ENCODE results near the gene KRI1. TPM values are rescaled to one million over a fixed set of nuclear protein-coding genes. Genes with fewer than 3 reads are reported as not detected.

Gene KRI1
- polyA plus RNA-seq, 1 of the 3 experiments (the other 2 are of a cell fraction) = 26.7 TPM

- Histone ChIP-seq H3K4me1 (ENCODE audit: control insufficient read depth in 1 of 2, insufficient read depth in 2 of 2, low read depth in 1 of 2, low read length in 1 of 2) (no peaks in the 10 kb centered on the region; a peak in 1 of 4 replicates), H3K27ac (ENCODE audit: low read depth in 2 of 2, low read length in 1 of 2) (no peak overlapping the region), H3K79me2 (ENCODE audit: insufficient read depth) (no peaks in the 10 kb centered on the region), H3K9me2 (no peaks in the 10 kb centered on the region), H3F3A (replicated peaks; ENCODE audit: insufficient read depth) (no peaks in the 10 kb centered on the region), H3K36me3 (replicated peaks in 1 of 2; ENCODE audit: control insufficient read depth in 1 of 2, insufficient read depth in 2 of 2, low read length in 1 of 2) (no peaks in the 10 kb centered on the region), H3K4me3 (ENCODE audit: low read depth in 2 of 2, low read length in 1 of 2) (no peak overlapping the region), H2AFZ (ENCODE audit: low read depth) (no peak overlapping the region), H3K9ac (no peak overlapping the region), H3K4me2 (no peak overlapping the region), H4K20me1 (ENCODE audit: insufficient read depth) (no peaks in the 10 kb centered on the region), H3K9me3 (no peaks in the 10 kb centered on the region), H3K27me3 (ENCODE audit: insufficient read depth) (no peaks in the 10 kb centered on the region; the same call in 1 of the 2 replicates)
- no peak for TF ChIP-seq RXRA (IDR thresholded peaks at IDR 0.05; ENCODE audit: borderline replicate concordance, low read depth)
- no peak for DNase-seq
- ChIA-PET POLR2A (no interaction called here), CTCF (interaction anchor here (0.9 to 1.6 kb wide), 7 partner anchors 10 to 106 kb away, joined by 3 to 7 read pairs (median 3); no protein-coding TSS in a partner anchor)
- 84% methylated on average over 3 of the region's 3 CpGs for WGBS (ENCODE audit: low lambda C conversion rate)
Measured at GRCh38 chr19:10523135-10523636, 42.6 kb downstream of the KRI1 start.

- Histone ChIP-seq H3K9me2 (no peaks in the 10 kb centered on the region), H3K4me3 (ENCODE audit: low read depth in 2 of 2, low read length in 1 of 2) (no peak overlapping the region), H3K27me3 (ENCODE audit: insufficient read depth) (no peaks in the 10 kb centered on the region; the same call in 1 of the 2 replicates), H3K9me3 (no peaks in the 10 kb centered on the region), H3K4me2 (no peak overlapping the region), H3F3A (replicated peaks; ENCODE audit: insufficient read depth) (no peaks in the 10 kb centered on the region), H3K4me1 (ENCODE audit: control insufficient read depth in 1 of 2, insufficient read depth in 2 of 2, low read depth in 1 of 2, low read length in 1 of 2) (no peaks in the 10 kb centered on the region; a peak in 1 of 4 replicates), H3K79me2 (ENCODE audit: insufficient read depth) (no peaks in the 10 kb centered on the region), H3K36me3 (replicated peaks in 1 of 2; ENCODE audit: control insufficient read depth in 1 of 2, insufficient read depth in 2 of 2, low read length in 1 of 2) (no peaks in the 10 kb centered on the region), H3K27ac (ENCODE audit: low read depth in 2 of 2, low read length in 1 of 2) (no peak overlapping the region), H3K9ac (no peak overlapping the region), H4K20me1 (ENCODE audit: insufficient read depth) (no peaks in the 10 kb centered on the region), H2AFZ (ENCODE audit: low read depth) (no peak overlapping the region)
- ChIA-PET POLR2A (no interaction called here), CTCF (interaction anchor here (0.9 to 1.6 kb wide), 4 partner anchors 16 to 59 kb away, joined by 3 to 4 read pairs (median 3); no protein-coding TSS in a partner anchor)
- TF ChIP-seq JUND (IDR thresholded peaks at IDR 0.05) = no peak
- 68% methylated on average over 12 of the region's 13 CpGs for WGBS (ENCODE audit: low lambda C conversion rate)
- DNase-seq = no peak
Measured at GRCh38 chr19:10521461-10522171, 44.2 kb downstream of the KRI1 start.

GRCh38 chr19:10520652-10521318, 45.0 kb downstream of the KRI1 start:
- no peak overlapping the region for H3K4me2 ChIP-seq
- H3K4me3 ChIP-seq (ENCODE audit: low read depth in 2 of 2, low read length in 1 of 2) = no peak overlapping the region
- H3K27me3 ChIP-seq (ENCODE audit: insufficient read depth) = no peaks in the 10 kb centered on the region; the same call in 1 of the 2 replicates
- no peaks in the 10 kb centered on the region for H3K9me3 ChIP-seq
- no peak overlapping the region for H3K9ac ChIP-seq
- H3F3A ChIP-seq (replicated peaks; ENCODE audit: insufficient read depth) = no peaks in the 10 kb centered on the region
- POLR2A ChIA-PET = no interaction called here
- CTCF ChIA-PET = interaction anchor here (0.9 to 3.6 kb wide), 4 partner anchors 11 to 21 kb away, joined by 3 to 20 read pairs (median 3); no protein-coding TSS in a partner anchor
- no peak overlapping the region for H2AFZ ChIP-seq (ENCODE audit: low read depth)
- H3K9me2 ChIP-seq = no peaks in the 10 kb centered on the region
- DNase-seq = peak; percentile 37
- no peaks in the 10 kb centered on the region for H3K36me3 ChIP-seq (replicated peaks in 1 of 2; ENCODE audit: control insufficient read depth in 1 of 2, insufficient read depth in 2 of 2, low read length in 1 of 2)
- no peak overlapping the region for H3K27ac ChIP-seq (ENCODE audit: low read depth in 2 of 2, low read length in 1 of 2)
- no peaks in the 10 kb centered on the region; a peak in 1 of 4 replicates for H3K4me1 ChIP-seq (ENCODE audit: control insufficient read depth in 1 of 2, insufficient read depth in 2 of 2, low read depth in 1 of 2, low read length in 1 of 2)
- no peak for TF ChIP-seq MEF2A (IDR thresholded peaks at IDR 0.05; ENCODE audit: borderline replicate concordance, low read depth)
- no peak for TF ChIP-seq ZBTB33 (IDR thresholded peaks at IDR 0.05; ENCODE audit: borderline replicate concordance, low read depth)
- no peak for TF ChIP-seq PBX3 (IDR thresholded peaks at IDR 0.05)
- TF ChIP-seq TAF1 (IDR thresholded peaks at IDR 0.05; ENCODE audit: borderline replicate concordance, low read depth, low read length) = no peak
- TF ChIP-seq POLR2AphosphoS5 (IDR thresholded peaks at IDR 0.05; ENCODE audit: low read depth, low read length) = no peak
- no peak for TF ChIP-seq USF1 (IDR thresholded peaks at IDR 0.05; ENCODE audit: borderline replicate concordance, low read depth)
- TF ChIP-seq RXRA (IDR thresholded peaks at IDR 0.05; ENCODE audit: borderline replicate concordance, low read depth) = no peak
- TF ChIP-seq MAX (IDR thresholded peaks at IDR 0.05; ENCODE audit: low read depth) = no peak
- TF ChIP-seq NFIC (IDR thresholded peaks at IDR 0.05; ENCODE audit: borderline replicate concordance) = no peak
- no peak for TF ChIP-seq GABPA (IDR thresholded peaks at IDR 0.05; ENCODE audit: low read depth)
- TF ChIP-seq TCF12 (IDR thresholded peaks at IDR 0.05) = no peak
- WGBS (ENCODE audit: low lambda C conversion rate) = 78% methylated on average over 10 of the region's 15 CpGs
- H4K20me1 ChIP-seq (ENCODE audit: insufficient read depth) = no peaks in the 10 kb centered on the region
- no peaks in the 10 kb centered on the region for H3K79me2 ChIP-seq (ENCODE audit: insufficient read depth)

Measured in SK-N-SH (cell line).